H9 (cell line): Measurements from ENCODE around the gene DNAAF5. TPM values are rescaled to one million over a fixed set of nuclear protein-coding genes. Genes with fewer than 3 reads are reported as not detected.

Experiments used
- DNase-seq: peaks from one replicate; pipeline ENCODE4 v3.0.0-alpha.2; 2017
- H2AFZ ChIP-seq: one replicate; pipeline ENCODE4 v1.6.1; 2013; ENCODE audit warnings: mild to moderate bottlenecking, low read length, control low read depth, moderate library complexity
- H2AK5ac ChIP-seq: 2 replicates; pipeline ENCODE4 v1.6.1; 2013; ENCODE audit warnings: low read length, control low read depth, mixed read lengths; ENCODE audit not compliant: insufficient read length
- H2BK120ac ChIP-seq: one replicate; pipeline ENCODE4 v1.6.1; 2013; ENCODE audit warnings: low read depth, mild to moderate bottlenecking, low read length, control low read depth, inconsistent platforms; ENCODE audit not compliant: poor library complexity, severe bottlenecking
- H2BK12ac ChIP-seq: 2 replicates; pipeline ENCODE4 v1.6.1; 2013; ENCODE audit warnings: low read length, control low read depth, mixed read lengths, low read depth; ENCODE audit not compliant: insufficient read length
- H2BK15ac ChIP-seq: 2 replicates; pipeline ENCODE4 v1.6.1; 2013; ENCODE audit warnings: low read depth, low read length, control low read depth
- H2BK20ac ChIP-seq: one replicate; pipeline ENCODE4 v1.6.1; 2013; ENCODE audit warnings: low read depth, mild to moderate bottlenecking, low read length, control low read depth, inconsistent platforms; ENCODE audit not compliant: poor library complexity, severe bottlenecking
- H2BK5ac ChIP-seq: 2 replicates; pipeline ENCODE4 v1.6.1; 2013; ENCODE audit warnings: low read length, control low read depth, mixed read lengths; ENCODE audit not compliant: insufficient read length
- H3K14ac ChIP-seq: 2 replicates; pipeline ENCODE4 v1.6.1; 2013; ENCODE audit warnings: low read length, control low read depth; ENCODE audit not compliant: insufficient read depth
- H3K18ac ChIP-seq: 2 replicates; pipeline ENCODE4 v1.6.1; 2013; ENCODE audit warnings: low read depth, mild to moderate bottlenecking, mixed read lengths, low read length, control low read depth; ENCODE audit not compliant: insufficient read length
- H3K23ac ChIP-seq: 2 replicates; pipeline ENCODE4 v1.6.1; 2013; ENCODE audit warnings: low read length, control low read depth, mixed read lengths, low read depth; ENCODE audit not compliant: insufficient read length
- H3K23me2 ChIP-seq: 2 replicates; pipeline ENCODE4 v1.6.1; 2013; ENCODE audit warnings: low read depth, mild to moderate bottlenecking, mixed read lengths, low read length, control low read depth; ENCODE audit not compliant: insufficient read length, poor library complexity, severe bottlenecking
- H3K27ac ChIP-seq: 2 replicates; pipeline ENCODE4 v1.5.1; 2013; ENCODE audit warnings: low read length, control low read depth, mixed read lengths, low read depth; ENCODE audit not compliant: insufficient read length
- H3K27me3 ChIP-seq: 2 replicates; pipeline ENCODE4 v1.6.1; 2013; ENCODE audit warnings: low read length, control low read depth, inconsistent platforms; ENCODE audit not compliant: insufficient read depth
- H3K4ac ChIP-seq: 2 replicates; pipeline ENCODE4 v1.6.1; 2013; ENCODE audit warnings: low read depth, mild to moderate bottlenecking, control low read depth, inconsistent platforms, low read length, moderate library complexity
- H3K4me1 ChIP-seq: 2 replicates; pipeline ENCODE4 v1.6.1; 2013; ENCODE audit warnings: low read length, control low read depth, inconsistent platforms; ENCODE audit not compliant: insufficient read depth
- H3K4me2 ChIP-seq: 2 replicates; pipeline ENCODE4 v1.6.1; 2013; ENCODE audit warnings: low read length, control low read depth, mixed read lengths; ENCODE audit not compliant: insufficient read length, insufficient read depth
- H3K56ac ChIP-seq: 2 replicates; pipeline ENCODE4 v1.6.1; 2013; ENCODE audit warnings: low read depth, mild to moderate bottlenecking, mixed read lengths, low read length, control low read depth; ENCODE audit not compliant: insufficient read length
- H3K79me1 ChIP-seq: 2 replicates; pipeline ENCODE4 v1.6.1; 2013; ENCODE audit warnings: low read depth, mild to moderate bottlenecking, moderate library complexity, low read length, control low read depth, inconsistent platforms; ENCODE audit not compliant: insufficient read depth, poor library complexity, severe bottlenecking
- H3K79me2 ChIP-seq: 2 replicates; pipeline ENCODE4 v1.6.1; 2013; ENCODE audit warnings: low read length, control low read depth, inconsistent platforms; ENCODE audit not compliant: insufficient read depth
- H3K9ac ChIP-seq: 2 replicates; pipeline ENCODE4 v1.6.1; 2013; ENCODE audit warnings: low read length, control low read depth, mixed read lengths; ENCODE audit not compliant: insufficient read length; ENCODE audit errors: extremely low read depth
- H3K9me3 ChIP-seq: one replicate; pipeline ENCODE4 v1.6.1; 2013; ENCODE audit warnings: low read depth, low read length, inconsistent platforms; ENCODE audit not compliant: control insufficient read depth
- H3T11ph ChIP-seq: one replicate; pipeline ENCODE4 v1.6.1; 2013; ENCODE audit warnings: mild to moderate bottlenecking, low read length, control low read depth, inconsistent platforms
- H4K20me1 ChIP-seq: one replicate; pipeline ENCODE4 v1.6.1; 2013; ENCODE audit not compliant: control insufficient read depth, insufficient read length, insufficient read depth
- H4K5ac ChIP-seq: 2 replicates; pipeline ENCODE4 v1.6.1; 2013; ENCODE audit warnings: low read depth, mild to moderate bottlenecking, mixed read lengths, low read length, control low read depth; ENCODE audit not compliant: insufficient read length
- H4K8ac ChIP-seq: replicated peaks from 2 replicates; pipeline ENCODE4 v1.6.1; 2013; ENCODE audit warnings: low read length, control low read depth, mixed read lengths, low read depth; ENCODE audit not compliant: insufficient read length
- H4K91ac ChIP-seq: 2 replicates; pipeline ENCODE4 v1.6.1; 2013; ENCODE audit warnings: low read depth, mild to moderate bottlenecking, moderate library complexity, mixed read lengths, low read length, control low read depth; ENCODE audit not compliant: insufficient read length
- H3K27ac Mint-ChIP-seq, 3 experiments: 2 replicates in 2 of 3; 3 replicates in 1 of 3; pipeline ENCODE4 v1.8.0; 2020 to 2021; ENCODE audit warnings: mixed read lengths in 3 of 3, mild to moderate bottlenecking in 1 of 3, moderate library complexity in 1 of 3
- H3K27me3 Mint-ChIP-seq: 2 replicates; pipeline ENCODE4 v1.8.0; 2021; ENCODE audit warnings: low read depth, mild to moderate bottlenecking, moderate library complexity, mixed read lengths
- H3K36me3 Mint-ChIP-seq, 3 experiments: 2 replicates in 2 of 3; 3 replicates in 1 of 3; pipeline ENCODE4 v1.8.0; 2020 to 2021; ENCODE audit warnings: low read depth in 3 of 3, mixed read lengths in 3 of 3; ENCODE audit not compliant: insufficient read depth in 1 of 3
- H3K4me1 Mint-ChIP-seq, 2 experiments: 2 replicates each; pipeline ENCODE4 v1.8.0; 2020; ENCODE audit warnings: mixed read lengths in 2 of 2
- H3K4me3 Mint-ChIP-seq, 2 experiments: 2 replicates in 1 of 2; 3 replicates in 1 of 2; pipeline ENCODE4 v1.8.0; 2020 to 2021; ENCODE audit warnings: mild to moderate bottlenecking in 2 of 2, mixed read lengths in 2 of 2, moderate library complexity in 1 of 2
- H3K9me3 Mint-ChIP-seq, 2 experiments: 2 replicates in 1 of 2; 3 replicates in 1 of 2; pipeline ENCODE4 v1.8.0; 2020; ENCODE audit warnings: mild to moderate bottlenecking in 2 of 2, mixed read lengths in 2 of 2, moderate library complexity in 1 of 2
- WGBS: extraction: QIAGEN DNeasy Blood & Tissue Kit; methylation state at CpG from one replicate; pipeline ENCODE4 v1.1.7; 2013; ENCODE audit warnings: missing lambda C conversion rate, low lambda C conversion rate, mixed read lengths; ENCODE audit not compliant: insufficient read length; ENCODE audit errors: extremely low coverage; 5-methylcytosine and 5-hydroxymethylcytosine counted together
- total RNA-seq: library from RNA; stranded (reverse); gene quantifications from 2 replicates; pipeline ENCODE4 v1.2.1, GENCODE V29; 2021
- TF ChIP-seq, protein P1 (sequence below): fragments of 200-600 bp; sonication (generic); conservative IDR thresholded peaks from 3 replicates; pipeline ENCODE4 v1.8.0; 2021; ENCODE audit warnings: antibody characterized with exemption, mild to moderate bottlenecking

The DNAAF5 gene
- total RNA-seq, 1 experiment from 2014 or later = 43.5 TPM

DNA sequence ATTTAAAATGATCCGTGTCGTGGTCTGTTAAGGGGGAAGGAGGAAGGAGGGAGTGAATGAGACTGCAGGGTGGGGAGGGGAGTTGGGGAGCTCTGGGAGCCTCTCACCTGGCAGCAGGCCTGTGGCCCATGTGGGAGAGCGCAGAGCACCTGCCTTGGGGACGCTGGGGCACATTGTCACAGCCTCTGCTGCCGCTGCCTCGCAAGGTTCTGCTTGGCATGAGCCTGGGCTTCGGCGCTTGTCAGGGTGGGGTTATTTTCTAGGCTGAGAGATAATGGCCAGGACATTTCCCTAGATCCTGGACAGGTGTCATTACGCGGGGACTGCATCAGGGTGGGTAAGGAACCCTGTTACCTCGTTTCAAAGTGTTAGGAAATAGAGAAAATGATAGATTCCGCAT is 103.6 kb downstream of the DNAAF5 start:
- Histone ChIP-seq H3K9ac (no peak overlapping the region), H3K79me2 (peaks cover 50% of the 10 kb centered on the region; the same call in 1 of the 2 replicates), H2BK15ac (no peak overlapping the region), H2AFZ (no peak overlapping the region), H2AK5ac (no peak overlapping the region), H2BK12ac (no peak overlapping the region), H4K8ac (no peak overlapping the region), H4K5ac (no peak overlapping the region), H3K23ac (no peak overlapping the region), H3K14ac (no peak overlapping the region; the same call in 1 of the 2 replicates), H3K4ac (no peak overlapping the region), H3K9me3 (no peaks in the 10 kb centered on the region), H3K4me1 (peaks cover 12% of the 10 kb centered on the region), H3K27ac (no peak overlapping the region), H2BK20ac (no peak overlapping the region), H3K23me2 (peaks cover 3% of the 10 kb centered on the region), H3K18ac (no peak overlapping the region), H3K4me2 (no peak overlapping the region), H2BK5ac (no peak overlapping the region), H3K27me3 (no peaks in the 10 kb centered on the region), H4K20me1 (no peaks in the 10 kb centered on the region), H3K79me1 (peaks cover 14% of the 10 kb centered on the region), H3K56ac (no peak overlapping the region), H2BK120ac (no peak overlapping the region), H4K91ac (no peak overlapping the region), H3T11ph (no peak overlapping the region)
- Mint-ChIP-seq H3K36me3 (peaks cover 13 to 31% (median 18%) of the 10 kb centered on the region in 3 experiments), H3K4me1 (peaks cover 49 to 50% of the 10 kb centered on the region in 2 experiments), H3K4me3 (no peak overlapping the region), H3K9me3 (no peaks in the 10 kb centered on the region), H3K27me3 (no peaks in the 10 kb centered on the region), H3K27ac (peak overlapping the region in 2 of 3 experiments; percentile 76 to 88; a peak in 3 of 7 replicates)
- DNase-seq = no peak
- TF ChIP-seq, protein P1, sequence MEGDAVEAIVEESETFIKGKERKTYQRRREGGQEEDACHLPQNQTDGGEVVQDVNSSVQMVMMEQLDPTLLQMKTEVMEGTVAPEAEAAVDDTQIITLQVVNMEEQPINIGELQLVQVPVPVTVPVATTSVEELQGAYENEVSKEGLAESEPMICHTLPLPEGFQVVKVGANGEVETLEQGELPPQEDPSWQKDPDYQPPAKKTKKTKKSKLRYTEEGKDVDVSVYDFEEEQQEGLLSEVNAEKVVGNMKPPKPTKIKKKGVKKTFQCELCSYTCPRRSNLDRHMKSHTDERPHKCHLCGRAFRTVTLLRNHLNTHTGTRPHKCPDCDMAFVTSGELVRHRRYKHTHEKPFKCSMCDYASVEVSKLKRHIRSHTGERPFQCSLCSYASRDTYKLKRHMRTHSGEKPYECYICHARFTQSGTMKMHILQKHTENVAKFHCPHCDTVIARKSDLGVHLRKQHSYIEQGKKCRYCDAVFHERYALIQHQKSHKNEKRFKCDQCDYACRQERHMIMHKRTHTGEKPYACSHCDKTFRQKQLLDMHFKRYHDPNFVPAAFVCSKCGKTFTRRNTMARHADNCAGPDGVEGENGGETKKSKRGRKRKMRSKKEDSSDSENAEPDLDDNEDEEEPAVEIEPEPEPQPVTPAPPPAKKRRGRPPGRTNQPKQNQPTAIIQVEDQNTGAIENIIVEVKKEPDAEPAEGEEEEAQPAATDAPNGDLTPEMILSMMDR = no peak
- no CpG with 5 or more reads among the region's 12 CpGs for WGBS
